ENCODE data around the gene DEPDC1B.
"Not testable (repeated sequence)": the region's sequence is repeated elsewhere in the genome, so short reads cannot be mapped to it uniquely, and the experiment has no call there.

DEPDC1B gene

DNA sequence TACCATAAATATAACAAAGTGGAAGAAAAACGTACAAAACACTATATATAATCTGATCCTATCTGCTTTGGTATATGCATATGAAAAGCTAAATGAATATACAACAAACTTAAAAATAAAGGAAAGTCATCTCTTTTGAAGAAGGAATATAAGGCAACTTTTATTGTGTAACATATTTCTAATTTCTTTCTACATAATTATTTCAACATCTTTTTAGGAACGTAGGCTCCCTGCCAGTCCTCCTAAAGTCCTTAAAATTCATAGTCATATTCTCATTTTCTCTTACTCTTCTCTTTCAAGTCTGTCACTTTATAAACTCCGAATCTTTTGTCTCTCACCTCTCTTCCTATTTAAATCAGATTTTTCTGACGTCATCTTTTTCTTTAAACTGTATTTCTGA is 9.6 kb downstream of the DEPDC1B start:
- DNase-seq: no peak

DNA sequence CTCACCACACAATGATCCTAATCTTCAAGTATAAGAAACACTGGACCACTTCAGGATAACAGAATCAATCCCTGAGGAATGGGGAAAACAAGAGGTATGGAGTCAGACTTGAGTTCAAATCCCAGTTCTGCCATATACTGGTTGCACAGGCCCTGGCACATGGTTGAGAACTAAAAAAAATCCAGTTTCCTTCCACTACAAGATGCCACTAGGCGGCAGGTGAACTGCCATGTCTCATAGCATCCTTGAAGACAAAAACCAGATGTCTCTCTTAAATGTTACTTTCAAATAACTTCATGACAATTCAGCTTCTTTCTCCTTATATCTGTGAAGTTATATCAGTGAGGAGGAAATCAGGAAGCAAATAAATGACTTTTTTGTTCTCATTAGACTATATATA is 11.0 kb downstream of the DEPDC1B start:
- DNase-seq: no peak

DNA sequence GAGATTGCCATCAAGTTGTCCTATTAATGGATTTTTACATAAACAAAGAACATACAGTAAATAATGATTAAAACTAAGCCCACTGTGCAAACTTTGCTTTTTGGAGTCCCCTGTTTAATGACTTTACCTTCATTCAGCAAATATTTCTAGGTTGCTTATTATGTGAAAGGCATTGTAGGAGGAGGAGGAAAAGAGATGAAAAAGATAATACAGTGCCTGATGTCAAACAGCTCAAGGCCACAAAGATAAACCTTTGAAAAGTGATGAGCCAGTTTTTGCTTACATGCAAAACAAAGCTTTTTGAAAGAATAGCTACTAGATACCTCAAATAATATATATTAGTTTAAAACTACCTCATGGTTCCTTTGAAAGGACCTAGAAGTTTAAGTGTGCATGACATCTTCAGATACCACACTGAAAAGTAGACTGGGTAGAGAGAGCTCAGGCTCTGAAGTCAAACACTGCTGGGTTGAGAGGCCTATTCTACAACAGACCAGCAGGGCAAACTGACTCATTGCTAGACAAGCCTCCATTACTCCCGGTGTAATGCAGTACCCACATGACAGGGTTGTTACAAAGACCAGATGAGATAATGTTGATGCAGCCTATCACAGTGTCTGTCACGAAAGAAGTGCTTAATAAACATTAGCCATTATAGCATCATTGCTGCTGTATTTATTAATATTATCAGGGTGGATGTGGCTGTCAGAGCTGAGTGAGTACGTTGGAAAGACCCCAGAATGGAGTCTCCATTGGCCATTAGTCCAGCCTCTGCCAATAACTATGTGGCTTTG is 11.8 kb downstream of the DEPDC1B start:
- DNase-seq: no peak

DNA sequence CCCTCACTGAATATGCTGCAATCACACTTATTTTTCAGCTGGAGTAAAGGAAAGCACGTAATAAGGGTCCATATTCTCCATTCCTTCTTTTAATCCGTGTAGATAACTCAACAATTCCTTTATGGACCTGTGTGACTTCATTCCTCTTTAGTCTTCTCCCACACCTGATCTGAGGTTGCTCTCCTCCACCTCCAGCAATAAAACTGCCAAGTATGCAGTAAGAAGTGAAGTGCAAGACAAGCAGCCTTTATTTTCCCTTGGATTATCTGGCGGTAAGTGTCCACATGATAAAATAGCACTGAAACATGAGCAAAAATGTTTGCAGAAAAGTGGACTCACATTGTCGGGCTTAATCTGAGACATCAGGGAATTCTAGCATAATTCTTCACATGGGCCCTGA is 13.8 kb downstream of the DEPDC1B start:
- DNase-seq: no peak

DNA sequence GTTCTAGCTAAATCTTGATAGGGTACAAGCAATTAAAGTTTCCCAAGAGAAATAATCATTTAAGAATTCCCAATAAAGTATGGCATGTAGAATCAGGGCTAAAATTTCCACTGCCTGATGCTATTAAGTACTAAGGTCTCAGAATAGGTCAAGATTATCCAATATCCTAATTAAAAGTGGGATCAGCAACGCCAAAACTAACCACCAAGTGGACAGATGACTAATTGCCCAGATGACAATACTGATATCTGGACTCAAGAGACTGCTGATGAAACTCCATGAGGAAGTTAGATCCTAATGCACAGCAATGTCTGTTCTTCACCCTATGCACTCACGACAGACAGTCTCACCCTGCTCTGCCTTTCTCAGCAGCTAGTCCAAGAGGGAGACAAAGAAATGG is 14.3 kb downstream of the DEPDC1B start:
- DNase-seq: no peak

GRCh38 chr5:60685028-60685427 is 14.9 kb downstream of the DEPDC1B start:
- DNase-seq: no peak

- not testable (repeated sequence) for DNase-seq
These were observed 18.0 kb downstream of the DEPDC1B start for GRCh38 chr5:60682007-60682406.

- DNase-seq: no peak
These were observed 20.1 kb downstream of the DEPDC1B start for GRCh38 chr5:60679816-60680215.

DNA sequence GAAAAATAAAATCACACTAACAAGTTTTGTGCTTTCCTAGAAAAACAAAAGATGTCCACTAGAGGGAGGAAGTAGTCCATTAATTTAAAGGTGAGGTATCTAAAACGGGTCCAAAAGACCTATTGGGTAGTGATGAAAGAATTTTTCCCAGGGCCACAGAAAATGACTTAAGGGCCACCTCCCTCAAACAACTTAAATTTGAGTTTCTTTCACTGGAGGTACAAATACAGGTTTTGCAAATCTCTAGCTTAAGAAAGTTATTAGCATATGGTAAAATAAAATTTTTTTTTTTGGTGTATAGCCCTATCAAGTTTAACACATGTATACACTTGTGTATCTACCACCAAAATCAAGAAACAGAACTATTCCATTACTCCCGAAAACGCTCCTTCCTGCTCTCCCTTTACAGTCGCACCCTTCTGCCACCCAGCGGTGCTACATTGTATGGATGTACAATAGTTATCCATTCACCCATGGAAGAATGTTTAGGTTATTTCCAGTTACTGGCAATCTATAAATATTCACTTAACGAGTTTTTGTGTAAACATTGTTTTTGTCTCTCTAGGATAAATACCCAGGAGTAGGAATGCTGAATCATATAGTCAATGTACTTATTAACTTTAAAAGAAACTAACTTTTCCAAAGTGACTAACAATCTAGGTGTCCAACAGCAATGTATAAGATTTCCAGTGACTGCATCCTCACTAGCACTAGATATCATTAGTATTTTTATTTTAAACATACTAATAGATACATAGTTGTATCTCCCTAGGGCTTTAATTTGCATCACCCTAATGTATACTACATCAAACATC is 21.9 kb downstream of the DEPDC1B start:
- no peak for DNase-seq

DNA sequence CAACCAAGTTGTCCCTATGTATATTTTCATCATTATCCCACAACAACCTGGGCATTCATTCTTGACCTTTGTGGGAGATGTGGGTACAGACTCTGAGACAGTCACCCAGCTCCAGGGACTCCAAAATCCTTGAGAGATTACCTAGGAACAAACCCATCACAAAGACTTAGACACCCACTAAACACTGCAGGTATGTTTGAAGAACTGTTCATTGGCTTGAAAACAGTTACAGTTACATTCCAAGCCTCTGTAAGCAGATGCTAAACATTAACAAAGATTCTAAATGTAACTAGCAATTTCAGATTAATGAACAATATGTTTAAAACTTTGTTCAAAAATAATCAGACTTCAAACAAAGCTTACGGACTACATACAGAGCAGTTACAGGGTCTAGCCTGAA is 24.7 kb downstream of the DEPDC1B start:
- no peak for DNase-seq

- no peak for DNase-seq
These were observed 25.5 kb downstream of the DEPDC1B start for GRCh38 chr5:60674251-60675069.

GRCh38 chr5:60673334-60673733 is 26.6 kb downstream of the DEPDC1B start:
- no peak for DNase-seq

DNA sequence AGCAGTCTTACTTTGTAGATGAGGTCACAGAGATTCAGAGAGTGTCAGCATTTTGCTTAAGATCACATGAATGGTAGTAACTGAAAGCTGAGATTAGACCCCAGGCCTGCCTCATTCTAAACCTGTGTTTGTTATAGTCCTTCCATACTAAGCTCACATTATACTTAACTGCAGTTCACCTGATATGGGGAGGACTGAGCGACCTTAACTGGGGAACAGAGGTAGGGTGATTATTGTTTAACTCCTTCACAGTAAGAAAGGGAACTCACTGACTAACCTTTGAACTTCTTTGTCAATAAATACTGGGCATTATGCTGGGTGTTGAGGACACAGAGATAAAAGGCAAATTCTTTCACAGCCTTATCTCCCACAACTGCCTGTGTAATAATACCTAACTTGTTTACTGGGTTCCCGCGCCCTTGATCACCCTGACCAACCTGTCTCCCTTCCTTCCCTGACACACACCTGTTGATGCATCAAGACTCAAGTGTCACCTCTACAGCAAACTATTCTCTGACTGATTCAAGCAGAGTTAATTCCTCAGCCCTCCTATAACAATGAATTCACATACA is 27.2 kb downstream of the DEPDC1B start:
- no peak for DNase-seq

DNA sequence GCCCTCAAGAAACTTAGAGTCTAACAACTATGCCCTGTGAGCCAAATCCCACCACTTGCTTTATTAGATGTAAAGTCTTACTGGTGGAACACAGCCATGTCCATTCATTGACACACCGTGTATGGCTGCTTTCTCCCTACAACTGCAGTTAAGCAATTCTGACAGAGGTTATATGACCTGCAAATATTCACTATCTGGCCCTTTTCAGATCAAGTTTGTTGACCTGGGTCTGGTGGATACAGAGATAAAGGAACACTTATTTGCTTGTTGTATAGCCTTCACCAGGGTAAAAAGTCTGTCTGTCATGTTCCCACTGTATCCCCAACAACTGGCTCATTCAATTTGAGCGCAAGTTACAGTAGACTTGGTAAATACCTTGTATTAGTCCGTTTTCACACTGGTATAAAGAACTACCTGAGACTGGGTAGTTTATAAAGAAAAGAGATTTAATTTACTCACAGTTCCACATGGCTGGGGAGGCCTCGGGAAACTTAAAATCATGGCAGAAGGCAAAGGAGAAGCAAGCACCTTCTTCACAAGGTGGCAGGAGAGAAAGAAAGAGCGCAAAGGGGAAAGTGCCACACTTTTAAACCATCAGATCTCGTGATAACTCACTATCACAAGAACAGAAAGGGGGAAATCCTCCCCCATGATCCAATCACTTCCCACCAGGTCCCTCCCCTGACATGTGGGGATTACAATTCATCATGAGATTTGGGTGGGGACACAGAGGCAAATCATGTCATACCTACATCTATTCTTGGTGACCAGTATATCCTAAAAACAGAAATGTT is 27.9 kb downstream of the DEPDC1B start:
- DNase-seq: no peak

- no peak for DNase-seq
These were observed 29.2 kb downstream of the DEPDC1B start for GRCh38 chr5:60670749-60671148.

- DNase-seq: no peak
These were observed 31.2 kb downstream of the DEPDC1B start for GRCh38 chr5:60668686-60669304.

DNA sequence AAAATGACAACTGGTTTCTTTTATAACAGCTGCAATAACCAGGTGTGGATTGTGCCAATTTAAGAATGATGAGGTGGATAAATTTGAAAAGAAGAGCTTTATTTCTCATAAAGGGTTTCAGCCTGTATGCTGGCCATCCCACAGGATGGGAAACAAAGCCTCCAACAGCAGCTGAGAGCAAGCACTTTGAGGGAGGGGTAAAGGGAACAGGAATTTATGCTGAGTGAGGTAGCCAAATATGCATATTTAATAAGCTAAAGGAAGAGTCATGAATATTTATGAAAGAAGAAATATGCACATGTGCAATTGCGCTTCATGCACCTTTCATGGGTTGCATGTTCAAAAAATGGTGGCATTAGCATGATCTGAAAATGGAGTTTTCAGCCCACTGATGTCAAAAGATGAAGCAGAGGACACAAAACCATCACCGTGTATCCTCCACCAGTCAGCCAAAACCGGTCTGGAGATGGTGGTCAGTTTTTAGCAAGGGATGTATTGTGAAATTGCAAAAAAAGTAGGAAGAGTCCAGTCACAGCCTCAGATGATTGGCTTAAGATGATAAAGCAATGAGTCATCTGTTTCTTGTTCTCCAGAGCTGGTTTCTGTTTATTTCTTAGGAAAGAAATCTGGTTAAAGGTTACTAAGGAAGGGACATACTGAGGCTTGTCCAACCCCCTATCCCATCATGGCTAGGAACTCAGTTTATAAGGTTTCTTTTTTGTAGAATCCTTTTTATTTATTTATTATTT is 47.9 kb downstream of the DEPDC1B start:
- DNase-seq: no peak

- peak; percentile 27 for DNase-seq
These were observed 50.6 kb downstream of the DEPDC1B start for GRCh38 chr5:60649288-60649917.

DNA sequence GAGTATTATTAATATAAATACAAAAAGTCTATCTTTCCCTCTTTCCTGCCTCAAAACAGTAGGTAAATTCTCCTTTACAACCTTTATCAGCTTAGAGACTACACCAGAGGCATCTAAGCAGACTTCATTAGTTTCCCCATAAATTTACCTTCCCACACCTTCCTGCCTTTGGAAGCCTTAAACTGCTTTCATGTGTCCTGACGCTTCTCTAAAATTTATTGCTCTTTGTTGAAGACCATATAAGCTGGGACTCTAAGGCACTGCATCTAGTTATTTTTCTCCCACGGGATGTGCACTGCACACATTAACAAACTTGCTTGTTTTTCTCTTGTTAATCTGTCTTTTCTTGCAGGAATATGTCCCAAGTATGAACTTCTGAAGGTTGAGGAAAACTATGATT is 51.8 kb downstream of the DEPDC1B start:
- DNase-seq: no peak

- DNase-seq: no peak
These were observed 59.1 kb downstream of the DEPDC1B start for GRCh38 chr5:60640901-60641300.
